KG1 (cell line): ENCODE data around the gene GULP1.
A peak's percentile ranks its signal among the peaks of the same experiment; 100 is the strongest.
"Not testable (repeated sequence)": the region's sequence is repeated elsewhere in the genome, so short reads cannot be mapped to it uniquely, and the experiment has no call there.

Source experiments
- DNase-seq: peaks from one replicate; lab custom pipeline; 2025; lab: John Stamatoyannopoulos, UW

The GULP1 gene

DNA sequence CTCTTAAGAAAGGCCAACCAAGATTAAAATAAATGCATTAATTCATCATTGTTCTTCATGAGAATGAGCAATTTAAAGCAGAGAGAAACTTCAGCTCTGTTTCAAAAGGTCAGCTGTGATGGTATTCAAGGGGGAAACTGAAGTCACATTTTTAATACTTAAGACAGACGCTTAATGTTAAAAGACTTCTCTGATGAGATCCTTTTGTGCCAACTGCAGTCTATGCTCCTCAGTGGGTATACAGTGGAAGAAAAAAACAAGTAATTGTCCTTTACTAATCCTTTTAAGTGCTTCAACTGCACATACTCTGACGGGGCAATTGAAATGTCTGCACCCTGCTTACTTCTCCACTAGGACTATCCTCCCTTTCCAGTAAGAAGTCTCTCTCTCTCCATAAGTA lies 309.7 kb downstream of the GULP1 start:
- no peak for DNase-seq

DNA sequence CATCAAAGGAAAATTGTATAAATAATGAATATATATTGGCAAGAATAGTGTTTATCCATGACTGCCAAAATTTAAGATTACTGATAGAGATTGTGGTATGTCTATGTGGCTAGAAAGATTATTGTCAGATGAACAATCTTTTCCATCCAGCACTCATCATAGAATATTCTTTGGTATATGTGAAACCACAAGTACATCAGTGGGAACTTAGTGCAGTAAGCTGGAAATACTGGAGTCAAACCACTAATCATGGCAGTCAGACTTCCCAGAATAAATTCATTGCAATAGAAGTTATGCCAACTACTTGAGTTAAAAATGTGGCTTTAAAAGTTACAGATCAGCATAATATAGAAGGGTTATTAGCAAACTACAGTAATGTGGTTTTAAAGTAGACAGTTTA lies 310.3 kb downstream of the GULP1 start:
- no peak for DNase-seq

DNA sequence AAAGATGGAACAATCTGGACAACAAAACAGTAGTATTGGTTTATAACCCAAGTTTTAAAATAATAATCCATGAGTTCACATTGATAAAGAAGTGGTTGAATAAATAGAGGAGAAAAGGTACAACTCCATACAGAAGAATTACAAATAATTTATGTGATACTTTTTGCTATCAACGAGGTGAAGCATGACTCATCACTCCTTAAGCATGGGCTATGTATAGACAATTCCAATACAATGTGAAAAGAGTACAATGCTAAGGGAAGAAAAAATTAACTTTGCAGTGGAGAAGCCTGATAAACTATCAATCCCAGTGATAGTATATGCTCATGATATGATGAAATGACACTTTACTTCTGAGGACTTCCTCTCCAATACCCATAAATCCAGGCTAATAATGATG lies 312.9 kb downstream of the GULP1 start:
- DNase-seq: no peak

DNA sequence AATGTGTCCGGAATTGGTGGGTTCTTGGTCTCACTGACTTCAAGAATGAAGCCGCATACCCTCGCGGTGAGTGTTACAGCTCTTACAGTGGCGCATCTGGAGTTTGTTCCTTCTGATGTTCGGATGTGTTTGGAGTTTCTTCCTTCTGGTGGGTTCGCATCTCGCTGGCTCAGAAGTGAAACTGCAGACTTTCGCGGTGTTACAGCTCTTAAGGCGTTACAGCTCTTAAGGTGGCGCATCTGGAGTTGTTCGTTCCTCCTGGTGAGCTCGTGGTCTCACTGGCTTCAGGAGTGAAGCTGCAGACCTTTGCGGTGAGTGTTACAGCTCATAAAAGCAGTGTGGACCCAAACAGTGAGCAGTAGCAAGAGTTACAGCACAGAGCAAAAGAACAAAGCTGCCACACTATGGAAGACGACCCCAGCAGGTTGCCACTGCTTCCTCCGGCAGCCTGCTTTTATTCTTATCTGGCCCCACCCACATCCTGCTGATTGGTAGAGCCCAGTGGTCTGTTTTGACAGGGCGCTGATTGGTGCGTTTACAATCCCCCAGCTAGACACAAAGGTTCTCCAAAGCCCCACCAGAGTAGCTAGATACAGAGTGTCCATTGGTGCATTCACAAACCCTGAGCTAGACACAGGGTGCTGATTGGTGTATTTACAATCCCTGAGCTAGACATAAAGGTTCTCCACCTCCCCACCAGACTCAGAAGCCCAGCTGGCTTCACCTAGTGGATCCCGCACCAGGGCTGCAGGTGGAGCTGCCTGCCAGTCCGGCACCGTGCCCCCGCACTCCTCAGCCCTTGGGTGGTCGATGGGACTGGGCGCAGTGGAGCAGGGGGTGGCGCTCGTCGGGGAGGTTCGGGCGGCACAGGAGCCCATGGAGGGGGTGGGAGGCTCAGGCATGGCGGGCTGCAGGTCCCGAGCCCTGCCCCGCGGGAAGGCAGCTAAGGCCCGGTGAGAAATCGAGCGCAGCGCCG lies 314.2 kb downstream of the GULP1 start:
- not testable (repeated sequence) for DNase-seq

DNA sequence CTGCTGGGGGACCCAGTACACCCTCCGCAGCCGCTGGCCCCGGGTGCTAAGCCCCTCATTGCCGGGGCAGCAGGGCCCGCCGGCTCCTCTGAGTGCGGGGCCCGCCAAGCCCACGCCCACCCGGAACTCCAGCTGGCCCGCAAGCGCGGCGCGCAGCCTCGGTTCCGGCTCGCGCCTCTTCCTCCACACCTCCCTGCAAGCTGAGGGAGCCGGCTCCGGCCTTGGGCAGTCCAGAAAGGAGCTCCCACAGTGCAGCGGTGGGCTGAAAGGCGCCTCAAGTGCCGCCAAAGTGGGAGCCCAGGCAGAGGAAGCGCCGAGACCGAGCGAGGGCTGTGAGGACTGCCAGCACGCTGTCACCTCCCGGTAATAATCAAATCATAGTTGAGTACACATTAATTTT lies 314.9 kb downstream of the GULP1 start:
- not testable (repeated sequence) for DNase-seq

DNA sequence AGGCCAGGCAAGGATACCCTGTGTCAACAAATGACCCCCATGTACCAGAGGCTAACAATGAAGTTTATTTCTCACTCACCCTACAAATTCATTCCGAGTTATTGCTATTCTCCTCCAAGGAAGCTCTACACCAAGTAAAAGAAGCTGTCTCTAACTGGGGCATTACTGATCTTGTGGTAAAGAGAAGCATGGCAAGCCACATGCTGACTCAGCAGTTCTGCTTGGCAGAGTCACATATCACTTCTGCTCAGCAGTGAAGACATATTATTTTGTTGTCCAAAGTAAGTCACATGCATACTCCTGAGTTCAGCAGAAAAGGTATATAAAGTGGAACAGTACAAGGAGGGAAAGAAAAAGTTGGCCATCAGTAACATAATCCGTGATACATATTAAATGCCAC lies 315.8 kb downstream of the GULP1 start:
- peak; percentile 0 for DNase-seq

DNA sequence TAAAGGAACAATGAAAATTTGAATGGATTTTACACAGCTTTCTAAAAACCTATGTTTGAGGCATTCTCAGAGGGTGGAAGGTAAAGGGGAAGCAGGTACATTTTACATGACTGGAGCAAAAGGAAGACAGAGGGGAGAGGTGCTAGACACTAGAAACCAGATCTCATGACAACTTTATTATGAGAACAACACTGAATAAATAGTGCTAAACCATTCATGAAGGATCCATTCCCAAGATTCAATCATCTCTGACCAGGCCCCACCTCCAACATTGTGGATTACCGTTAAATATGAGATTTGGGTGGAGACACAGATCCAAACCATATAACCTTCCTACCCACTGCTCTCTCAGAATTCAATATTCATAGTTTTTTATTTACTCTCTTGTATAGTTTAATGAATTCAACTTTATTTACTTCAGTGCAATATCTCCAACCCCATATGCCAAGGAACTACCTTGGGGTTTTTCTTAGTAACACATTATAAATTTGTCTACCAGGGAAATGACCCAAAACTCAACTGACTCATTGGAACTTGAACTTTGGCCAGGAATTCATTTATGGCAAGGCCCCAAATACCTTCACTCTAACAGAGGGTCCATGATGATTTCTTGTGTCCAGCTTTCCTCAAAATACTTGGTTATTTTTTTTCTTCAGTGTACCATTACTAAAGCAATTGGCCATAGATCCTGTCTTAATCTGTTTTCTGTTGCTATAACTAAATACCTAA lies 317.8 kb downstream of the GULP1 start:
- DNase-seq: no peak

DNA sequence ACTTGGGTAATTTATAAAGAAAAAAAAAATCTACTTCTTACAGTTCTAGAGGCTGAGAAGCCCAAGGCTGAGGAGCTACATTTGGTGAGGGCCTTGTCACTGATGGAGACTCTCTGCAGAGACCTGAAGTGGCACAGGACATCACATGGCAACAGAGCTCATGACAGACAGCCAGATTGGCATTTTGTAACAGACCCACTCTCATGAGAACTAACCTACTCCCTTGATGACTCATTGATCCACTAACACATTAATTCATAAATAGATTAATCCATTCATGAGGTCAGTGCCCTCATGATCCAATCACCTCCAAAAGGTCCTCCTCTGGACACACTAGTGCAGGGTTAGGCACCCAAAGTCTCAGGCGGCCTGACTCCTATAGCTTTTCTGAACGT lies 318.4 kb downstream of the GULP1 start:
- DNase-seq: no peak

DNA sequence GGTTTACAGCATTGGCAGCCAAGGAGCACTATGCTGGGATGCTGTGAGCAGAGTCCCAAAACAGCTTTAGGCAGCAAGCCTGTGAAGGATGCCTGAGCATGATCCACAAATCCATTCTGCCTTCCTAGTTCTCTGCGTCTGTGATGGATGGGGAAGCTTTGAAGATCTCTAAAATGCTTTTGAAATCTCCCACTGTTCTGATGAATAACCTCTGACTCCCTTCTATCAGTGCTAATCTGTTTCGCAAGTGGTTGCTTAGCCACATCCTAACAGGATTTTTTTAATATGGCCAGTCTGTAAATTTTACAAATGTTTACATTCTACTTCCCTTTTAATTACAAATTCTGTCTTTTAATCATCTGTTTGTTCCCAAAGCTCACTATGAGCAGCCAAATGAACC lies 319.2 kb downstream of the GULP1 start:
- DNase-seq: no peak

DNA sequence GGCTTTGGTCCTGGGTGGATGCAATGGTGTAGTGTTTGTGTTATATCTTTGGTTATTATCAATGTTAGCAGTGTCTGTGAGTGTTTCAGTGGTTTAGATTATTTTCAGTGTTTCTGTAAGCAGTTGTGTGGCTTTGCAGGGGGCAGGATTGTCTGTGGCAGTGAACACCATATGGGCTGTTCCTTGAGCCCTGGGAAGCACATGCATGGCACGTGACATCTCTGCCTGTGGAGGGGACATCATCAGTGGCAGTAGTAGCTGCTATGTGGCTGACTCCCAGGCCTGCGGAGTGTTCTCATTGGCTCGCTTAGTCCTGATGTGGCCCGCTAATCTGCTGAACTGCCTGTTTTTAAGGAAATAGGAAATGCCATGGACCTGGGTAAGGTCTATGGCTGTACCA lies 327.5 kb downstream of the GULP1 start:
- no peak for DNase-seq

DNA sequence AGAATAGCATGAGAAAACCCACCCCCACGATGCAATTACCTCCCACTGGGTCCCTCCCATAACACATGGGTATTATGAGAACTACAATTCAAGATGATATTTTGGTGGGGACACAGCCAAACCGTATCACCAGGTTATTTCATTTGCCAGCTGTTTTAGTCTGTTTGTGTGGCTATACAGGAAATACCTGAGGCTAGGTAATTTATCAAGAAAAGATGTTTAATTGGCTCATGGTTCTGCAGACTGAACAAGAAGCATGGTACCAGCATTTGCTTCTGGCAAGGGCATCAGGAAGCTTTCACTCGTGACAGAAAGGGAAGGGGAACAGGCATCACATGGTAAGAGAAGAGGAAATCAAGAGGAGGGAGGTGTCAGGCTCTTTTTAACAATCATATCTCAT lies 329.2 kb downstream of the GULP1 start:
- no peak for DNase-seq

DNA sequence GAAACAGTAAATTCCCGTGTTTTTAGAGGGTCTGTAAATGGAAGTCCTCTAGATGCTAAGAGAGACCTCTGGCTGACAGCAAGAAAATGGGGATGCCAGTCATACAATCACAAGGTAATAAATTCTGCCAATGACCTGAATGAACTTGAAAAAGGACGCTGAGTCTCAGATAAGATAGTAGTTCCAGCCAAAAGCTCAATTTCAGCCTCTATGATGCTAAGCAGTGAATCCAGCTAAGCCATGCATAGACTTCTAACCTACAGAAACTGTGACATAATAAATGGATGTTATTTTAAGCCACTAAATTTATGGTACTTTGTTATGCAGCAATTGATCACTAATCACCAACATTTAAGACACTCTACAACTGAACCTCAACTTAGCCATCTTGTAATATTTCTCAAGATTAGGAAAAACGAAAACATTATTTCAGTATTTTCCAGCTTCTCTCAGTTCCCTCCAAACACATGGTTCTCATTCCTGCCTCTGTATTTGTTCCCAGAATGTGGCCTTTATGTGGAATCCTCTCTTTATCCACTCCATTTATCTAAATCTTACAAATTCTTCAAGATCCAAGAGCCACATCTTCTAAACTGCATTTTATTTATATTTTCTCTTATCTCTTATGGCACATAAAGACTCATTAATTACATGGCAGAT lies 331.1 kb downstream of the GULP1 start:
- no peak for DNase-seq

DNA sequence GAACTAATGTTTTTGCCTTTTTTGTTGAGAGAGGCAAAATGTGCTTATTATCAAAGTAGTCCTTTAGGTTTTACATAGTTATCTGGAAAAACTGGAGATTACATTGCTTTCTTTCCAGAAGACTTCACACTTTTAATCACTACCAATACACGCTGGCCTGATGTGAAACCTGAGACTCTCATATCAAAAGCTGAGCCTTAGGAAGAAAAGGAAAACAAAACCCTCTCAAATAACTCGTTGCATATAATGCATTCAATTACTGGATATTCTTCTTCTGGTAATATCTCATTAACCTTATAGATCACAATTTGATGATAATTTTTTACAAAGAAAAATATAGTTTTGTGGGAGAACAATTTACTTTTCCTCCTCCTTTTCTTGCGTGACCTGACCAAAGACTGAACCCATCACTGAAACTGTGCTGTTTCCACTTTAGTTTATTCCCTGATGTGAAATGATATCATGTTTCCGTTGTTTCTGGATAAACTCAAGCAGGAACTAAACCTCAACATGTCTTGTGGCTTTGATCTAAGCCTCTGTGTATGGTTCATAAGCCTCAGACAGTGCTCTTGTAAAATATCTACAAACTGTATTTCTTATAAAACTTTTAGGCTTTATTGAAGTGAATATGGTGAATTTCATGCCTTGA lies 332.4 kb downstream of the GULP1 start:
- DNase-seq: no peak

DNA sequence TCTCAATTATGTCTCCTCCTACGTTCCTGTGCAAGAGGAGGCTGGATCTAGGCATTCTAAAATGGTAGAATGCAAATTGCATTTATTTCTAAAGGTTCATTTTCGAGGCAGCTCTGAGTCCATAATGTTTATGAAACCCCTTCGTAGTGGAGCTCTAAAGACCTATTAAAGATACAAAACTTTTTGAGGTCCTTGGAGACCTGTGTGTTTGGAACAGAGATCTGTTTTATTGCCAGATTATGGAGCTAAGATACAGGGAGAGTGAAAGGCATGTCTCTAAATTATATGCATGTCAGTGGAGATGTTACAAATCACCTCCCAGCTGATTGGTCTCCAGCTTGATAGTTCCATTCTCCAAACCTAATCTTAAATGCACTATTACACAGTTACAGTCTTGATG lies 335.8 kb downstream of the GULP1 start:
- no peak for DNase-seq

DNA sequence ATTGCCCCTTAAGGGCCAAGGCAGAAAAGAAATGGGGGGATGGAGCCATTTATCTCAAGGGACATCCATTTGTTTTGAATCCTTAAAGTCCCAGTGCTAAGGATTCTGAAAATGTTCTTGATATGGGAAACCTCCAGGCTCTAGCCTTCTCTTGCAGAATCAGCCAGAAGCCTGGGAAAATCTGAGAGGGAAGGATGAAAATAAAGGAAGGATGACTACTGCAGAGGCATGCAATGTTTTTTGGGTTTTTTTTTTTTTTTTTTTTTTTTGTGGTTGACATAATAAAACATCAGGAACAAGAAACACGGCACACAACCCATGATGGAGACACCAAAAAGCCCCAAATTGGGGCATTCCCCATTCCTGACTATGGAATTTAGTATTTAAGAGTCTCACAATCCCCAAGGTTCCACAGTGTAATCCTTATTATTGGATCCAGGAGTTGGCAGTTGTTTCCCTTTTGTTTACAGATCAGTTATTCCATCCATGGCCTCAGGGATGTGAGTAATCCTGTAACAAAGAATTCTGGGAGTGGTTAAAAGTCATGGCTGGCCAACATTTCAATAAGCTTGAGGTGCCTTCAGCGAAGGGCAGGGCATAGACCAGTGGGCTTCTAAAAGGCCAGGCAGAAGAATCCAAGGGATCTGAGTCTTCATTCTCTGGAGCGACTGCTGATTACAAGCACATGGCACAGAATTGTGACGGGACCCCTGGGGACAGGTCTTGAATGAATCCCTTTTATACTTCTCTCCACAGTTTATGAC lies 337.5 kb downstream of the GULP1 start:
- DNase-seq: no peak

DNA sequence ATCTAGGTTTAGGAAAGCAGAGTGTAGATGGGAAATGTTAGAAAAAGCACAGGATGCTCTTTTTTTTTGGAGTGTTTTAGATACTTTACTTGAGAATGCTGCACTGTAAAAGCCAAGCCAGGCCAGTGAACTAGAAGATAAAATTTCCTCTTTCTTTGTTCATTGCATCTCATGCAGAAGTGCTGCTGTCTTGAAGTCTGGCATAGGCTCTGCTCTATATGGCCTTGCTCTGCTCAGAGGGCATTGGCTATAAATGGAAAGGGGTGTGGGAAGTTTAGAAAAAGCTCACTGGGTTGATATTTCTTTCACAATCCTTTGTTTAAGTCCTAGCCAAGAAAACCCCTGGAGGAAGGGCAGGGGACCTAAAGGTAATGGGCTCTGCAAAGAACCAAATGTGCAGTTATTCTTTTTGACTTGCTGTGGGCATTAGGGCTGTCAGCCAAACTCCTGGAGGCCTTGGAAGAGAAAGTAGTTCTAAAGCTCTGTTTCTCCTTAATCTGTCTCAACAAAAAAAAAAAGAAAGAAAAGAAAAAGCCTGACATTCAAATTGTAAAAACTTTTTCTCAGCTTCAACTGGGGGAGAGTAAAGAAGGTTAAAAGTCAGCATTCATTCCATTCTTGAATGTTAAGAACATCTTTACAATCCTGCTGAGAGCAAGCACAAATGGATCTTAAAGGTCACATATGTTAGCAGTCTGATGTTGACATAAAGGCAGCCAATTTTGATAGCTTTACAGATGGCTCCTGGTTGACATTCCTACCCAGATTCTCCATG lies 338.3 kb downstream of the GULP1 start:
- DNase-seq: no peak

DNA sequence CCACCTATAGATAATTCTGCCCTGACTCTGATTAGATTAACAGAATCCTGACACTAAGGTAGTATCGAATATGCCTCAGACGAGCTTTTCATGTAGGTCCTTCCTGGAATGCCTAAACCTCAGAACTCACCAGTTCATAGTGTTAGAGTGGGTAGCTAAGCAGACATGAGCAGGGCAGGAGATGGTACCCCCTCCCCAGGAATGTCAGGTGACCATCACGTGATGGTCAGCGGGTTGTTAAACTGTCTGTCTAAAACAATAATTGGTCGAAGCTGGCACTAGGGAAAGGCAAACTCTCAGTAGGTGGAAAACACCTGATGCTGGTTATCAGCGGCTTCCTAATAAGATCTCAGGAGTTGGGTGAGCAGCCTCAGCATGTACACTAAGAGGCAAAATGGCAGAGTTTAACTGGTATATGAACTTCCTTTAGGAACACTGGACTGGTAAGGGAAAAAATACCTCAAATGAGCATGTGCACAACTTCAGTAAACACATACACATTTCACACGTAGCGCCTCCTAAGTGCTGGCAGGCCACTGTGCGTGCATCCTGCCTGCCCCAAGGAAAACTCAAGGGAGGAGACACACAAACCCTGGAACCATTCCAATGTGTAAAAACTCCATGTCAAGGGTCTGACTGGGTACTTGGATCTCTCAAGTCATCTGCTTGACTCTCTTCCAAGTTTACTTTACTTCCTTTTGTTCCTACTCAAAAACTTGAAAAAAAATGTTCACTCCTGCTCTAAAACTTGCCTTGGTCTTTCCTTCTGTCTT lies 339.5 kb downstream of the GULP1 start:
- DNase-seq: no peak

DNA sequence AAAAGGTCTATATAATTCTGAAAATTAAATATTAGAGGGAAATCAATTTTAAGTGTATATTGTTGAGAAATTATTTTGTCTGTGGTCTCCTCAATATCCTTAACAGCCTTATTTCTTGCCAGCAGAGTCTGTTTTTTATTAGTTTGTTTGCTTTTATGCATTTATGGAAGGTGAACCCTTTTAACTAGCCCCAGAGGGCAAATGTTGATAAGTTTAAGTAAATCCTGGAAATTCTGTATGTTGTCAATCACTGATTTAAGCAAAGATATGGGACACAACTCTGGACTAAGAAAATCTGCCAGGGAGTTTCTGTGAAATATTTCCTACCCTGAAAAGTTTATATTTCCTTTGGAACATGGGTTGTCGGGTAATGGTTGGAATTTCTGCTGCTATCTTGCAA lies 343.0 kb downstream of the GULP1 start:
- no peak for DNase-seq
